Activated T-cell treated with anti-CD3 and anti-CD28 coated beads for 1 hour (primary cell): ENCODE measurements around the gene GPRIN3.
"Not testable (repeated sequence)": the region's sequence is repeated elsewhere in the genome, so short reads cannot be mapped to it uniquely, and the experiment has no call there.

ENCODE experiments used
- DNase-seq: peaks from one replicate; pipeline ENCODE4 v3.0.0-alpha.2; 2020; ENCODE audit warnings: low read depth

Gene GPRIN3

DNA sequence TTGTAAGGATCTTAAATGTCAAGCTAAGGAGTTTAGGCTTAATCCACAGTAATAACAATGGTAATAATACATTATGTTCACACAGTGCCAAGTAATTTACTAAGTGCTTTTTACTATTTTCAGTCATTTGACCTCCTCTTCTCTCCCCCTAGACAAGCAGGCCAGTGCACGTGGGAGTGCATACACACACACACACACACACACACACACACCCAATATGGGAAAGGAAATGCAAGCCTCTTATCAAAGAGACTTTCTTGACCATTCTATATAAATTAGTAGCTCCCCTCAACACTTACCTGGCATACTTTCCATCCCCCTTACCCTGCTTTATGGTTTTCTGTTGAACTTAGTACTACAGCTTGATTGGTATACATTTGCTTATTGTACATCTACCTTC lies 3.8 kb upstream of the GPRIN3 start:
- no peak for DNase-seq

DNA sequence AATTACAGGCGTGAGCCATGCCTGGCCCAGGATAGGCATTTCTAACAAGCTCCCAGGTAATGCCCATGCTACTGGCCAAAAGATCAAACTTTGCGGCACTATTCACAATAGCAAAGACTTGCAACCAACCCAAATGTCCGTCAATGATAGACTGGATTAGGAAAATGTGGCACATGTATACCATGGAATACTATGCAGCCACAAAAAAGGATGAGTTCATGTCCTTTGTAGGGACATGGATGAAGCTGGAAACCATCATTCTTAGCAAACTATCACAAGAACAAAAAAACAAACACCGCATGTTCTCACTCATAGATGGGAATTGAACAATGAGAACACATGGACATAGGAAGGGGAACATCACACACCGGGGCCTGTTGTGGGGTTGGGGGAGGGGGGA lies 1.6 kb upstream of the GPRIN3 start:
- not testable (repeated sequence) for DNase-seq

- no peak for DNase-seq
Observed at GRCh38 chr4:89308161-89308500, 531 bp upstream of the GPRIN3 start.

DNA sequence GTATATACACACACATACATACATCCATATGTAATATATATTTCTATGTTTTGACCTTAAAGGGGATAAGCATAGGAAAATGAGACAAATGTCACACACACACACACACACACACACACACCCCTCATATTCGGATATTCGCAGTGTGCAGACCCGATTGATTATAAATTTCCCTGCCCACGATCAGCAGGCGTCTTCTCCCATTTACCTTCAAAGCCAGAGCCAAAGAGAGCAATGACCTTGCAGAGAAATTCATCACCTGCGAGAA lies 488 bp downstream of the GPRIN3 start:
- DNase-seq = no peak

GRCh38 chr4:89306486-89307177 lies 968 bp downstream of the GPRIN3 start:
- no peak for DNase-seq

GRCh38 chr4:89305712-89306437 lies 1.7 kb downstream of the GPRIN3 start:
- no peak for DNase-seq

- DNase-seq = no peak
Observed at GRCh38 chr4:89305028-89305427, 2.6 kb downstream of the GPRIN3 start.

- DNase-seq = no peak
Observed at GRCh38 chr4:89303814-89304388, 3.7 kb downstream of the GPRIN3 start.

DNA sequence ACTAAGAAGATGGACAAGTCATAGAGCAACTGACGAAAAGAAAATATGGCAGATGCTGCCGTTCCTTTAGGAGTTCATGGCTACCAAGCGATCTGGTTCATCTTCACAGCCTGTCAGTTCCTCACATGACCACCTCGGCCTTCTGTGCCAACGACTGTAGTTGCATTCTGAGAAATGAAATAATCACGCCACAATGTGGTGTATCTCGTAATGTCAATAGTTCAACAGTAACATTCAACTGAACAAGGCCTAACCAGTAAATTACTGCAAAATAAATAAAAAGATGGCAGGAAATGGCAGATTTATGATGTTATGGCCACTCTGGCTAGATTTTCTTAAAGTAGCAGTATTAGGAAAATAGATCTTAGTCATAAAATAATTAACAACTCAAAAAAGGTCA lies 4.4 kb downstream of the GPRIN3 start:
- DNase-seq = no peak

DNA sequence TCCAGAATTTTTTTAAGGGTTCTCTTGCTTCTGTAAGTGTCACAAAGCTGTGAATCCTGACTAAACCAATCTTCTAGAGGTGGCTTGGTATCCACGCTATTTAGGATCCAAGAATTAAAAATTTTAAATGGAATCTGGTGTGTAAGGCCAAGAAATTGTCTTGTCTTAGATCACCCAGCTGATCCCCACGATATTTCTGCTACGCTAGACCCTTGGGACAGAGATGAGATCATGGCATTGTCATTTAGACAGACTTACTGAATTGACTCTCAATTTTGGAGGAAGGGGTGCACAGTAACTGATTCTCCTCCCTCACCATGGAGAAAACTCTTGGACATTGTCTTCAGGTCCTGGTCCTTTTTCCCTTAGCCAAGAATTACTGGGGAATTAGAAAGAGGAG lies 5.7 kb downstream of the GPRIN3 start:
- no peak for DNase-seq

DNA sequence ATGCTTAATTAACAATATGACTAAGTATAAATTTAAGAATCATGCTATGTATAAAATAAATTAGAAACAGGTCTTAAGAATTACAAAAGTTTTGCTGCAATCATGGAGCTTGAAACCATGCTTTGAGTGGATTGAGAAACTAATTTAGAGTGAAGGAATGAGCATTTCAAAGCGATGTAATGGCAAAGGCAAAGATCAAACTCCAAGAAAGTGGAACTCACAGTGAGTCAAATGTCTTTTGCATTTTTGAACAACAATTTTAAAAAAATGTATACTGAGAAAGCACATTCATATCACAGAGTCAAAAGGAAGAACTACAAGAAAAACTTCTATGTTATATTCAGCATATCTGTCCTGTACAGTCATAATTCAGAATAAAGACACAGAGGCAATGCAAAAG lies 6.6 kb downstream of the GPRIN3 start:
- DNase-seq = no peak

DNA sequence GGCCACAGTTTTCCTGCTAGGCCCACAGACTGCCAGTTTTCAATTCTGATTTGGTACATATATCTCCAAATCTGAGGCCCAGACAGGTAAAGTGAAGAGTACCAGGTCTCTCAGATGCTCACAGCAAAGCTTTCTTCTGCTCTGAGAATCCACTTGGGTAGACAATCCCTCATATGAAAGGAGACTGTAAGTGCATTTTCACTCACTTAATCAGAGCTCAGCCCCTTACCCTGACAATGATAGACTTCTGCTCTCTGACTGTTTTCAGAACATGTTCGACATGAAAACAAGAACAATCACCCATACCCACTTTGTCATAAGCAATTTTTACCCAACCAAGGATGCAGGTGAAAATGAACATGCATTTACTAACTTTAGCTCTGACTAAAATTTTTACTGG lies 7.1 kb downstream of the GPRIN3 start:
- no peak for DNase-seq

- no peak for DNase-seq
Observed at GRCh38 chr4:89300060-89300459, 7.5 kb downstream of the GPRIN3 start.

GRCh38 chr4:89299153-89299791 lies 8.3 kb downstream of the GPRIN3 start:
- DNase-seq = no peak

- DNase-seq = no peak
Observed at GRCh38 chr4:89298788-89299152, 8.8 kb downstream of the GPRIN3 start.

- DNase-seq = no peak
Observed at GRCh38 chr4:89298155-89298554, 9.4 kb downstream of the GPRIN3 start.

- no peak for DNase-seq
Observed at GRCh38 chr4:89296896-89297295, 10.7 kb downstream of the GPRIN3 start.

DNA sequence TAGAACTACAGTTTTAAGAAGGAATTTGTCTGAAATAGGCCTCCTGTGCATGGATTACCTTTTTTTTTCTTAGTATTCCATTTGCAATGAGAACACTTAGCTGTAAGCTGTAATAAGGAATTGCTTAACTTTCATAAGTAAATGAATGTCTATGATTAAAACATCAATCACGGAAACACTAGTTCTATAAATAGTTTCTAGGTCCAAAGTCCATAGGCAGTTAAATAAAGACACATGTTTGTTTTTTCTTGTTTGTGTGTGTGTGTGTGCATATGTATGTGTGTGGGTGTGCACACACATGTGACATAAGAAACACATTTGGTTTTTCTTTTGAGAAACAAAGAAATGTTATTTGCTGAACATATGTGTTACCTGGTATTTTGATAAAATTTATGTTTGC lies 11.2 kb downstream of the GPRIN3 start:
- no peak for DNase-seq

GRCh38 chr4:89295415-89295927 lies 12.1 kb downstream of the GPRIN3 start:
- DNase-seq = no peak

DNA sequence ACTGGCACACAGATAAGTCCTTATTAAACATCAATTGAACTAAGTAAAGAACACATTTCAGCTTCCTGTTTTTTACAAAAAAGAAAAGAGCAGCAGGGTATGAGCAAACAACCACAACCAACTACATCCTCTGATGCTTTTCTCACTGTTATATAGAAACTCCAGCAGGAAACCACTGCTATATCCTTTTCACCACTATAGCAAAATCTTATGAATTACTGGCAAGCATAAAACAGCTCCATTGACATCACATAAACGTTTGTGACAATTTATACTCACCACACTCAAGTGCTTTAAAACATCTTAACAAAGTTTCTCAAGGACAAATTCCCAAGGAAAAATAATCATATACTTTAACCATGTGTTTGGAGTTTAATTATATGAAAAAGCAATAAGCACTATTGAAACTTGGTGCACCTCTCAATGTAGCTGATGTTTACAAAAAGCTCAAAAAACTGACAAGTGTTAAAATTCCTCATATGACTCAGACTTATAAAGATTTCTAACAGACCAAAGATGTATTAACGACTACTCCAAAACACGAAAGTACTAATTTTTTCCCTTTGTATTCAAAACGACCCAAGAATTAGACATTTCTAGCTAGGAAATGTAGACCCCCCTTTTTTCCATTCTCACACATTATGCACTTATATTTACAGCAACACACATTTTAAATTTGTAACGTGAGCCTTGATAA lies 12.9 kb downstream of the GPRIN3 start:
- DNase-seq = no peak

GRCh38 chr4:89293299-89293698 lies 14.3 kb downstream of the GPRIN3 start:
- DNase-seq = no peak

- no peak for DNase-seq
Observed at GRCh38 chr4:89290727-89291516, 16.7 kb downstream of the GPRIN3 start.
